PC-9 (cell line): ENCODE results near the gene MTMR4. TPM values are rescaled to one million over a fixed set of nuclear protein-coding genes. Genes with fewer than 3 reads are reported as not detected.

ENCODE experiments used
- BruUV-seq: library from RNA; stranded (reverse); fragments of 400-500 nt; replicated peaks from 2 replicates; lab custom pipeline; 2021; lab: Mats Ljungman, UMichigan
- CTCF ChIA-PET: fragments of 300-600 bp; sonication (Branson Sonifier 250); formaldehyde crosslinking; loops from one replicate; lab custom pipeline; 2022; ENCODE audit warnings: antibody characterized with exemption; lab: Charles Lee
- POLR2A ChIA-PET: fragments of 300-600 bp; sonication (Branson Sonifier 250); formaldehyde crosslinking; loops from one replicate; lab custom pipeline; 2022; ENCODE audit warnings: antibody characterized with exemption; ENCODE audit not compliant: unreplicated experiment; lab: Charles Lee
- DNase-seq, 2 experiments: peaks; one replicate each; pipeline versions ENCODE4 v3.0.0 to v3.0.0-alpha.2; 2015 to 2022; ENCODE audit warnings: mixed read lengths in 1 of 2
- H2AFZ ChIP-seq: fragments of 200-600 bp; sonication (generic); 2 replicates; pipeline ENCODE4 v1.8.1; 2017; ENCODE audit warnings: antibody characterized with exemption
- H3F3A ChIP-seq: fragments of 200-600 bp; sonication (generic); 2 replicates; pipeline ENCODE4 v1.8.1; 2017; ENCODE audit warnings: antibody characterized with exemption, mild to moderate bottlenecking, low read depth; ENCODE audit not compliant: insufficient read depth
- H3K27ac ChIP-seq: fragments of 200-600 bp; sonication (generic); 2 replicates; pipeline ENCODE4 v1.6.1; 2016; ENCODE audit warnings: mixed run types
- H3K27me3 ChIP-seq: fragments of 200-600 bp; sonication (generic); 2 replicates; pipeline ENCODE4 v1.6.1; 2016; ENCODE audit warnings: low read depth, mixed run types; ENCODE audit not compliant: insufficient read depth
- H3K36me3 ChIP-seq: fragments of 200-600 bp; sonication (generic); 2 replicates; pipeline ENCODE4 v1.6.1; 2016; ENCODE audit warnings: low read depth, mixed run types
- H3K4me1 ChIP-seq: fragments of 200-600 bp; sonication (generic); replicated peaks from 2 replicates; pipeline ENCODE4 v1.6.1; 2016; ENCODE audit warnings: mixed run types; ENCODE audit not compliant: insufficient read depth
- H3K4me2 ChIP-seq: fragments of 200-600 bp; sonication (generic); 2 replicates; pipeline ENCODE4 v1.6.1; 2017; ENCODE audit warnings: mixed run types
- H3K4me3 ChIP-seq: fragments of 200-600 bp; sonication (generic); 2 replicates; pipeline ENCODE4 v1.6.1; 2016; ENCODE audit warnings: mixed run types
- H3K79me2 ChIP-seq: fragments of 200-600 bp; sonication (generic); 2 replicates; pipeline ENCODE4 v1.6.1; 2017; ENCODE audit warnings: low read depth, mixed run types
- H3K9me2 ChIP-seq: fragments of 200-600 bp; sonication (generic); 2 replicates; pipeline ENCODE4 v1.8.1; 2017; ENCODE audit warnings: mild to moderate bottlenecking; ENCODE audit not compliant: insufficient read depth
- H3K9me3 ChIP-seq: fragments of 200-600 bp; sonication (generic); 2 replicates; pipeline ENCODE4 v1.8.1; 2016; ENCODE audit warnings: low read depth; ENCODE audit not compliant: insufficient read depth
- H4K20me1 ChIP-seq: fragments of 200-600 bp; sonication (generic); 2 replicates; pipeline ENCODE4 v1.8.1; 2017; ENCODE audit not compliant: insufficient read depth
- EZH2 ChIP-seq: fragments of 200-600 bp; sonication (generic); IDR thresholded peaks from 2 replicates; pipeline ENCODE4 v1.8.0; 2017; ENCODE audit warnings: antibody characterized with exemption, low read depth
- intact Hi-C: fragments of 100-400 bp; cut with micrococcal nuclease; formaldehyde crosslinking; loops from one replicate; pipeline ENCODE4 v1.10.0; 2022; ENCODE audit not compliant: unreplicated experiment
- total RNA-seq: library from RNA; stranded (reverse); gene quantifications from 2 replicates; pipeline ENCODE4 v1.2.3, GENCODE V29; 2021
- TF ChIP-seq, protein P1 (sequence below): fragments of 200-600 bp; sonication (generic); conservative IDR thresholded peaks from 2 replicates; pipeline ENCODE4 v1.6.1; 2017; ENCODE audit warnings: mixed run types, antibody characterized with exemption, mild to moderate bottlenecking, moderate library complexity

Gene MTMR4
- total RNA-seq, 1 experiment from 2014 or later, result 35.1 TPM

DNA sequence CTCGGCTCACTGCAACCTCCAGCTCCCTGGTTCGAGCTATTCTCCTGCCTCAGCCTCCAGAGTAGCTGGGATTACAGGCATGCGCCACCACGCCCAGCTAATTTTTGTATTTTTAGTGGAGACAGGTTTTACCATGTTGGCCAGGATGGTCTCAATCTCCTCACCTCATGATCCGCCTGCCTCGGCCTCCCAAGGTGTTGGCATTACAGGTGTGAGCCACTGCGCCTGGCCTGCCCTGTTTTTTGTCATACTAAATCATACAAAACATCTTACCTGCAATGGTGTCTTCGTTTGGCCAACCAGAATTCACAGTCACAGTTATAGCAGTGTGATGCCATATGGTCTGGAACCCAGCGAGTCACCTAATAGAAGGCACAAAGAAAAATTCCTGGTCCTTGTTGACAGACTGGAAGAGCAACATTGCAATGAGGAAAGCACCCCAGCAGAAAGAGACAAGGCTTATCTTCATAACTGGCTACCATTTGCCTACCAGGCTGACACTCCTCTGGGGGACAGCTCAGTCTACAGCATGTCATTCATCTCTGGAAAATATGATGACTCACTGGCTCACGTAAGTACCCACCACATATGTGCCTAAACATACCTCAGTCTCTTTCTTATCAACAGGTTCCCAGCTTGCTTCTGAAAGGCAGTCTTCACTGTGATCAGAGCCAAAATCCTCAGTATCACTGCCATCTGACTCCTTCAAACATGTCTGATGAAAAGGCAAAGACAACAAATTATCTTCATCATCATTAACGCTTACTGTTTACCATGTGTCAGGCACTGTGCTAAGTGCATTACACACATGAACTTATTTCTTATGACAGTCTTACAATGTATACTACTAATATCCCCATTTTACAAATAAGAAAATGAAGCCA lies 22.0 kb downstream of the MTMR4 start:
- TF ChIP-seq EZH2, result no peak
- TF ChIP-seq, protein P1, sequence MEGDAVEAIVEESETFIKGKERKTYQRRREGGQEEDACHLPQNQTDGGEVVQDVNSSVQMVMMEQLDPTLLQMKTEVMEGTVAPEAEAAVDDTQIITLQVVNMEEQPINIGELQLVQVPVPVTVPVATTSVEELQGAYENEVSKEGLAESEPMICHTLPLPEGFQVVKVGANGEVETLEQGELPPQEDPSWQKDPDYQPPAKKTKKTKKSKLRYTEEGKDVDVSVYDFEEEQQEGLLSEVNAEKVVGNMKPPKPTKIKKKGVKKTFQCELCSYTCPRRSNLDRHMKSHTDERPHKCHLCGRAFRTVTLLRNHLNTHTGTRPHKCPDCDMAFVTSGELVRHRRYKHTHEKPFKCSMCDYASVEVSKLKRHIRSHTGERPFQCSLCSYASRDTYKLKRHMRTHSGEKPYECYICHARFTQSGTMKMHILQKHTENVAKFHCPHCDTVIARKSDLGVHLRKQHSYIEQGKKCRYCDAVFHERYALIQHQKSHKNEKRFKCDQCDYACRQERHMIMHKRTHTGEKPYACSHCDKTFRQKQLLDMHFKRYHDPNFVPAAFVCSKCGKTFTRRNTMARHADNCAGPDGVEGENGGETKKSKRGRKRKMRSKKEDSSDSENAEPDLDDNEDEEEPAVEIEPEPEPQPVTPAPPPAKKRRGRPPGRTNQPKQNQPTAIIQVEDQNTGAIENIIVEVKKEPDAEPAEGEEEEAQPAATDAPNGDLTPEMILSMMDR, result no peak
- POLR2A ChIA-PET, result interaction anchor here (0.7 kb wide), 1 partner anchor 139 kb away, joined by 3 read pairs; no protein-coding TSS in a partner anchor

DNA sequence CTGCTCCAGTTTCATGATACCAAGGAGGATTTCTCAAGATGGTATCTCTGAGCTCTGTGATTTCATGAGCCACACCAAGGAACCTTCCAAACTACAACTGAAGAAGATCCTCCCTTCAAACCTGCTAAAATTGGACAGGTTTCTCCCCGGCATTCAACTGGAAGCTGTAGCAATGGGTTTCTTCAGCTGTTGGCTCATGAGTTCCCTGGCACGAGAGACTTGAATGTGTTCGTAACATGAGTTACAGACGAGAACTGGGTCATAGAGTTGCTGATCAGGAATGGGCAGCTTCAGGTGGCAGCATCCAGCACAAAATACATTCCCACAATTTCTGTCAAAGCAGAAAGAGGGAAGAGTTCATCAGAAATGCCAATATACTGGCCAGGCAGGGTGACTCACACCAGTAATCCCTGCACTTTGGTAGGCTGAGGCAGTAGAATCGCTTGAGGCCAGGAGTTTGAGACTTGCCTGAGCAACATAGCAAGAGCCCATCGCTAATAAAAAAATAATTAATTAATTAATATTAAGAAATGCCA lies 22.9 kb downstream of the MTMR4 start:
- DNase-seq, result peak in 1 of 2 experiments; percentile 44
- peaks cover 43% of the 10 kb centered on the region for H3K36me3 ChIP-seq

More for the DNA sequence above, 22.0 kb downstream of the MTMR4 start:
- peaks cover 19% of the 10 kb centered on the region; the same call in 1 of the 2 replicates for H3F3A ChIP-seq
- no peak overlapping the region for H3K4me2 ChIP-seq
- H3K9me3 ChIP-seq, result no peaks in the 10 kb centered on the region; the same call in 1 of the 2 replicates
- H3K9me2 ChIP-seq, result no peaks in the 10 kb centered on the region
- H3K27me3 ChIP-seq, result no peaks in the 10 kb centered on the region
- peaks cover 16% of the 10 kb centered on the region for H3K4me1 ChIP-seq
- no TSS peak for BruUV-seq
- H3K36me3 ChIP-seq, result peaks cover 45% of the 10 kb centered on the region
- H4K20me1 ChIP-seq, result no peaks in the 10 kb centered on the region; the same call in 1 of the 2 replicates
- intact Hi-C loops, result no loop called here
- peak overlapping the region; percentile 49 for H3K27ac ChIP-seq
- no peaks in the 10 kb centered on the region for H3K79me2 ChIP-seq
- H3K4me3 ChIP-seq, result no peak overlapping the region
- CTCF ChIA-PET, result no interaction called here
- peak; percentile 43 to 90 for DNase-seq
- H2AFZ ChIP-seq, result no peak overlapping the region

DNA sequence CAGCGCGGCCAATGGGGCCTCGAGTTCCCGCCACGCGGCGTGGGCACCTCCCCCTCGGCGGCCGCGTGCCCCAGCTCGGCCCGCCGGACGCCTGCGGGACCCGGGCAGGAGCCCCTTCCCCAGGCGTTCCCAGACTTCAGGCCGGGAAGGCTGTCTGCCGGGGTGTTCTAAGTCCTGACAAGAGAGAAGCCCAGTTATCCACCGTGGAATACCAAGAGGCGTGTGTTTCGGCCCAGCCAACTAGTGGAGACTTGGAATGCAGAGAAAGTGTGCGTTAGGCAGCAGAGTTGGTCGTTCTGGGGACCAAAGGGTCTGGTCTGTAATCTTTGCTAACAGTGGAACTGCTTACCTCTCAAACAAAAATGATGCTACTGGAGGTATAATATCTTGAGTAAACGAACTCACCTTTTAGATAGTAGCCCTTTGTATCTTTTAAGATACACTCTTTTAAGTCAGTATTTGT lies 26.0 kb downstream of the MTMR4 start:
- BruUV-seq, result no TSS peak
- POLR2A ChIA-PET, result no interaction called here
- CTCF ChIA-PET, result no interaction called here
- TF ChIP-seq, protein P1, result no peak
- no peak for TF ChIP-seq EZH2
- no peaks in the 10 kb centered on the region for H3K79me2 ChIP-seq
- H3K27me3 ChIP-seq, result no peaks in the 10 kb centered on the region
- no peaks in the 10 kb centered on the region for H3K9me2 ChIP-seq
- peaks cover 16% of the 10 kb centered on the region for H3K4me1 ChIP-seq
- H4K20me1 ChIP-seq, result no peaks in the 10 kb centered on the region; the same call in 1 of the 2 replicates
- H3K9me3 ChIP-seq, result no peaks in the 10 kb centered on the region; the same call in 1 of the 2 replicates
- intact Hi-C loops, result no loop called here
- DNase-seq, result no peak
- no peak overlapping the region for H3K4me2 ChIP-seq
- peaks cover 28% of the 10 kb centered on the region; the same call in 1 of the 2 replicates for H3K36me3 ChIP-seq
- H2AFZ ChIP-seq, result no peak overlapping the region
- no peak overlapping the region for H3K27ac ChIP-seq
- H3F3A ChIP-seq, result peaks cover 15% of the 10 kb centered on the region; the same call in 1 of the 2 replicates
- no peak overlapping the region for H3K4me3 ChIP-seq

More for the DNA sequence above, 22.9 kb downstream of the MTMR4 start:
- CTCF ChIA-PET, result no interaction called here
- Histone ChIP-seq H4K20me1 (no peaks in the 10 kb centered on the region; the same call in 1 of the 2 replicates), H3K27me3 (no peaks in the 10 kb centered on the region), H2AFZ (no peak overlapping the region), H3K9me2 (no peaks in the 10 kb centered on the region), H3K4me3 (no peak overlapping the region), H3K79me2 (no peaks in the 10 kb centered on the region), H3K27ac (no peak overlapping the region), H3K4me2 (no peak overlapping the region), H3K4me1 (peaks cover 16% of the 10 kb centered on the region), H3F3A (peaks cover 19% of the 10 kb centered on the region; the same call in 1 of the 2 replicates), H3K9me3 (no peaks in the 10 kb centered on the region; the same call in 1 of the 2 replicates)
- POLR2A ChIA-PET, result no interaction called here
- intact Hi-C loops, result no loop called here
- TF ChIP-seq EZH2, result no peak
- BruUV-seq, result no TSS peak
